ENCODE measurements around the gene ZNF335. TPM values are rescaled to one million over a fixed set of nuclear protein-coding genes. Genes with fewer than 3 reads are reported as not detected.
"Not testable (repeated sequence)": the region's sequence is repeated elsewhere in the genome, so short reads cannot be mapped to it uniquely, and the experiment has no call there.

ZNF335 gene
- polyA plus RNA-seq, 3 donors = 15.1 to 19.1 (median 15.6) TPM

DNA sequence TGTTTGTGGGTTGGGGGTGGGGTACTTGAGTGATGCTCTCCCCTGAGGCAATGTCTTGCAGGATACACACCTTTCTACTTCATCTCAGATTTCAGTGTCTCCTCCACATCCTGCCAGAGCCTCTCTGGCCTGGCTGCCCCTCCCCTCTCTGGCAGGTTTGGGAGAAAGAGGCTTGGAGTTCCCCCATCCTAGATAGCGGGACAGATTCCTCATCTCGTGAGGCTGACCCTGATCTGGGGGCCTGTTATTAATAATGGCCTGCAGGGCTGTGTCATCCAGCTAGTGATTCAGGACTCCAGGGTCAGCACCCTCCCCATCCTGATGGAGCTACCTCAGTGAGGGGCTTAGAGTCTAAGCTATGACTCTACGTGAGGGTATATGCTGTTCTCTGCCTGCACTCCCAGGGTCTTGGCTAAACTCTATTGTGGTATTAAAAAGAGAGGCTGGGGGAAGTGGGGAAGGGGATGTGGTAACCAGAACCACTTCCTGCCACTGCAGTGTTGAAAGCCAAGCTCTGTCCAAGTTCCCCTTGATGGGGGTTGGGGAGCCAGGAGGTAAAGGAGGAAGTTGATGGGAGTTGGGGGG, 33.0 kb upstream of the ZNF335 start:
- DNase-seq = no peak

DNA sequence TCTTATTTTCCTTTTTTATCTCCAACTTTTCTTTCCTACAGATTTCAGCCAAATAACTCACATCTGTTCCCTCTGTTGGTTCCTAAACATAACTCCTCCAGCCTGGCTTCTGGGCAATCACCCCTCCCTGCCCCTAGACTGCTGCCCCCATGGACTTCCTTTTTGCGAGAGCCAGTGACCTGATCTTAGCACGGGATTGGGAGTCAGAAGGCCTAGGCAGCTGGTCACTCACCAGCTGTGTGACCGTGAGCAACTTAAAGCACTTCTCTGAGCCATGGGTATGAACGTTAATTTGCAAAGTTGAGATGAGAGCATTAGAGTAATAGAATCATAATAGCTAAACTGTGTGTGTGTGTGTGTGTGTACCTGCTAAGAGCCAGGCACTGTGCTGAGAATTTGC, 32.2 kb upstream of the ZNF335 start:
- DNase-seq = no peak

DNA sequence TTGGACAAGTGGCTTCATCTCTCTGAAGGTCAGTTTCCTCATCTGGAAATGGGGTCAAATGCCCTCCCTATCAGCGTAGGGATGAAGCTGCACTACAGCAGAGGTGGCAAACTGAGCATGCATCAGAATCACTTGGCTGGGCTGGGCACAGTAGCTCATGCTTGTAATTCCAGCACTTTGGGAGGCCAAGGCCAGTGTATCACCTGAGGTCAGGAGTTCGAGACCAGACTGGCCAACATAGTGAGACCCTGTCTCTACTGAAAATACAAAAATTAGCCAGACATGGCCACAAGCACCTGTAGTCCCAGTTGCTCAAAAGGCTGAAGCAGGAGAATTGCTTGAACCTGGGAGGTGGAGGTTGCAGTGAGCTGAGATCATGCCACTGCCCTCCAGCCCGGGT, 30.0 kb upstream of the ZNF335 start:
- no peak for DNase-seq

DNA sequence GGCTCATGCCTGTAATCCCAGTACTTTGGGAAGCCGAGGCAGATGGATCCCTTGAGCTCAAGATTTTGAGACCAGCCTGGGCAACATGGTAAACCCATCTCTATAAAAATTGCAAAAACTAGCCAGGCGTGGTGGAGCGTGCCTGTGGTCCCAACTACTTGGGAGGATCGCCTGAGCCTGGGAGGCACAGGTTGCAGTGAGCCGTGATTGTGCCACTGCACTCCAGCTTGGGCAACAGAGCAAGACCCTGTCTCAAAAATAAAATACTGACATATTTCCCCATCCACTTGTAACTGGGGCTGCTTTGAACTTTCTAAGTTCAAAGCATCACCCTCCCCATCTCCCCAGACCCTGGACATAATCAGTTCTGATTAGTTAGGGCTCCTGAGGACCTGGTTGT, 29.5 kb upstream of the ZNF335 start:
- DNase-seq = no peak

DNA sequence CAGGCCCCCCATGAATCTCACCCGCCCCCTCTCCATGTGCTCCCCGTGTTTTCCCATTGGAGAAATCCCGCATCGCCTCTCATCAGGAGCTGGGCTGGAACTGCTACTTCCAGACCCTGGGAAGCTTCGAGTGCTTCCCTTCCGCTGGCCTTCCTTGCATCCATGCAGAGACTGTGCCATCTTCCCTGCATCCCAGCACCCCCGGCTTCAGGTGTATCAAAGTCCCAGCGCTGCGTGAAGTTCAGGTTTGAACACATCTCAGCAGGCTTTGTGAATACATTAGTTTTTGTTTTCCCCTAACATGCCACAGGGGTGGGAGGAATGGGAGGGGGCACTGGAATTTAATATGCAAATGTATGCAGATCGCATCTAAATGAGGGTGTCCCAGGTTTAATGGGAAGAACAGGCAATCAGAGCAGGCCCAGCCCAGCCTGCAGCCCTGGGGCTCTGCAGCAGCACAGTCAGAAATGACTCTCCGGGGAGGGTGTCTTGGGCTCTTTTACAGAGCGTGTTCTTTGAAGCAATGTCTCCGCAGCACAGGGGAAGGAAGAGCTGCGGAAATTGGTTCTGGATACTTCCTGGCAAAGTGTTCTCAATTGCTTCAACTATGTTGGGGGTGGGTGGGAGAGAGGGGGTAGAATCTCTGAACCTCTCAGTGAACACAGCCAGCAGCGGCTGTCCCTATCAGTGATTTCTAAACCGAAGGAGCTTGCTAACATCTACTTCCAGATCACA, 28.4 kb upstream of the ZNF335 start:
- no peak for DNase-seq

DNA sequence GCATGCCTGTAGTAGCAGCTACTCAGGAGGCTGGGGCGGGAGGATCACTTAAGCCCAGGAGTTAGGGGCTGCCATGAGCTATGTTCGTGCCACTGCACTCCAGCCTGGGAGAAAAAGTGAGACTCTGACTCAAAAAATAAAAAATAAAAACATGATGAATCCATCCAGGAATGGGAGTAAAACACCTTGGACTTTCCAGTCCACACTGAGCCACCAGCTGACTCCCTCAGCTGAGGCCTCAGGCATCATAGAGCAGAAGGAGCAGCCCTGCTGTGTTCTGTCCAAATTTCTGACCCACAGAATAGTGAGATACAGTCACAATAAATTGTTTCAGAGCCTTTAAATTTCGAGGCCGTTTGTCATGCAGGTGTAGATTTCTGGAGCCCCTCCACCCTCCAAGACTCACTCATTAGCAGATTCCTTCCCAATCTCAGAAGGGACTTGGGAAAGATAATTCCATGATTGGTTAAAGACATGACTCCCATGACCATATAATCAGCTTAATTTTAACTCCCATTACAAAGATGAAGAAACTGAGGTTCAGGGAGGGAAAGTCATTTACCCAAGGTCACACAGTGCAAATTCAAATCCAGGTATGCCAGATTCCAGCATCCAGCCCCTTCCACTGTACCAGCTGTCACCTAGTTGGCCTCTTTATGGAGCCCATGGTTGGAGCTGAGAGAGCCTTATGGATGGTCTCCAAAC, 27.7 kb upstream of the ZNF335 start:
- no peak for DNase-seq

DNA sequence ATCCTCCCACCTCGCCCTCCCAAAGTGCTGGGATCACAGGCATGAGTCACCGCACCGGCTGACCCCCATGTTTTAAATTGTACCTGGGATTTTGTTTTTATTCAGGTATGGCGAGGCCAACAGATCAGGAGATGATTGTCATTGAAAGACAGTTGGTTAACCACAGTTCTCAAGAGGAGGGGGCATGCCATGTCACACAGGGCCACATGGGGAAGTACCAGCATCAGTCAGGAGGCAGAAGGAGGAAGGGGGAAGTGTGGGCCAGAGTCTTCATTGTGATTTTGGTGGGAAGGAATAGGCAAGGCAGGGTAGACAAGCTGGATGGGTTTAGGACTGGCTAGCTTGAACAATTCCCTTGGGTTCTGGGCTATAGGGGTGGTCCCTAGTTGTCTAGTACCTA, 26.8 kb upstream of the ZNF335 start:
- no peak for DNase-seq

DNA sequence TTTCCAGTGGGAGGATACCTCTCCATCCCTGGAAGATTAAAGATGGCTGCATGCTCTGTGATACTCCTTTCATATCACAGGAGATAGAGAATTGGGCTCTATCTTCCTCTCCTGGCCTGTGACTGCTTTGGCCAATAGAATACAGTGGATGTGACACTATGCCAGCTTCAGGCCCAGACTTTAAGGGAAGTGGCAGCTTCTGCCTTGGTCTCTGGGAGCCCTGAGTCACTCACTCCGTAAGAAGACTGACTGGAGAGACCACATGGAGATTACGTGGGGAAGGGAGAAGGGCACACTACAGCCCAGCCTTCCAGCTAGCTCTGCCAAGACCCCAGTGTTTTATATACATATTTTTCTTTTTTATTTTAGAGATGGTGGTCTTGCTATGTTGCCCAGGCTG, 26.3 kb upstream of the ZNF335 start:
- no peak for DNase-seq

DNA sequence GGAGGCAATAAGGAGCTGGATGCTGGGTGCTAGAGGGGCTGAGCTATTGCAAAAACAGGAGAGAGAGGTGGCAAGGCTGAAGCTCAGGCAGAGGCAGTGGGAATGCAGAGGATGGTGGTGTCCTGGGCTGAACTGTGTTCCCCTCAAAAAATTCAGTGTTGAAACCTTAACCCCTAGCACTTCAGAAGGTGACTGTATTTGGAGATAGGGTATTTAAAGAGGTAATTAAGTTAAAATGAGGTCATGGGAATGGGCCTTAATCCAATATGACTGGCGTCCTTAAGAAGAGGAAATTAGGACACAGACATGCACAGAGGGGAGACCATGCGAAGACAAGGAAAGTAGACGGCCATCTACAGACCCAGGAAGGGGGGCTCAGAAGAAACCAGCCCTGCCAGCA, 25.2 kb upstream of the ZNF335 start:
- DNase-seq = no peak

DNA sequence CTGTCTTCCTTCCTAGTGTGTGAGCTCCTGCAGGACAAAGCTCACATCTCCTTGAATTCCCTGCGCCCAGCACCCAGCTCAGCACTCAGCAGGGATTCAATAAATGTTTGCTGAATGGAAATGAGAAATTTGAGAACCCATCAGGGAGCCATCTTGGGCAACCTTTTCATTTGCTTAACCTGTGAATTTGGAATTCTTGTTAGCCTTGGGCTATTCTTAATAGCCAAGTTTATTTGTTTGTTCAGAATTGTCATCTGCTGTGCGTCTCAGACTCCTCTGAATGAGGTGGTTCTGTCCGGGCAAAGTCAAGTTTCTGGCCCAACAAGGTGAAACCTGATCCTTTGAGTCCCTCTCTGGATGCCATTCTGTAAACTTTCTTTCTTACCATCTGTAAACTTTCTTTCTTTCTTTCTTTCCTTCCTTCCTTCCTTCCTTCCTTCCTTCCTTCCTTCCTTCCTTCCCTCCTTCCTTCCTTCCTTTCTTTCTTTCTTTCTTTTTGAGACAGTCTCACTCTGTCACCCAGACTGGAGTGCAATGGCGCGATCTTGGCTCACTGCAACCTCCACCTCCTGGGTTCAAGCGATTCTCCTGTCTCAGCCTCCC, 23.6 kb upstream of the ZNF335 start:
- not testable (repeated sequence) for DNase-seq

DNA sequence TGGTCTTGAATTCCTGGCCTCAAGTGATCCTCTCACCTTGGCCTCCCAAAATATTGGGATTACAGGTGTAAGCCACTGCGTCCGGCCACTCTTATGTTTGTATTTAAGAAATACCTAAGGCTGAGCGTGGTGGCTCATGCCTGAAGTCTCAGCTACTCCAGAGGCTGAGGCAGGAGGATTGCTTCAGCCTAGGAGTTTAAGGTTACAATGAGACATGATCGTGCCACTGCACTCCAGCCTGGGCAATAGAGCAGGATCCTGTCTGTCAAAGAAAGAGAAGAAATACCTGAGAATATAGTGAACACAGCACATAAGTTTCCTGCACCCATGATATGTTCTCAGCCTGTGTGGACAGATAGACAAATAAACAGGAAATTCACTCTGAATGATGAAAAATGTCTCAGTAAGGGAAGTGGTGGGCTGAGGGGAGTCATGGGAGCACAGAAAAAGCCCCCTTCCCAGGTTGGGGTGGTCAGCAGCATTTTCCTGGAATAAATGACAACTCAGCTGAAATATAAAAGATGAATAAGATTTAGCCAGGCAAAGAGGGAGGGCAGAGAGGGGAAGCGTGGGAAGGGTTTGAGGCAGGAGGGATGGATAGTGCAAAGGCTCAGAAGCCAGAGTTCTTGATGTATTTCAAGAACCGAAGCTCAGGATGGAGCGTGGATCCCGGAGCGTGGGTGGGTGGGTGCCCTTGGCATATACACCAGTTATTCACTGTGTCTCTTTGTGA, 22.9 kb upstream of the ZNF335 start:
- DNase-seq = no peak

DNA sequence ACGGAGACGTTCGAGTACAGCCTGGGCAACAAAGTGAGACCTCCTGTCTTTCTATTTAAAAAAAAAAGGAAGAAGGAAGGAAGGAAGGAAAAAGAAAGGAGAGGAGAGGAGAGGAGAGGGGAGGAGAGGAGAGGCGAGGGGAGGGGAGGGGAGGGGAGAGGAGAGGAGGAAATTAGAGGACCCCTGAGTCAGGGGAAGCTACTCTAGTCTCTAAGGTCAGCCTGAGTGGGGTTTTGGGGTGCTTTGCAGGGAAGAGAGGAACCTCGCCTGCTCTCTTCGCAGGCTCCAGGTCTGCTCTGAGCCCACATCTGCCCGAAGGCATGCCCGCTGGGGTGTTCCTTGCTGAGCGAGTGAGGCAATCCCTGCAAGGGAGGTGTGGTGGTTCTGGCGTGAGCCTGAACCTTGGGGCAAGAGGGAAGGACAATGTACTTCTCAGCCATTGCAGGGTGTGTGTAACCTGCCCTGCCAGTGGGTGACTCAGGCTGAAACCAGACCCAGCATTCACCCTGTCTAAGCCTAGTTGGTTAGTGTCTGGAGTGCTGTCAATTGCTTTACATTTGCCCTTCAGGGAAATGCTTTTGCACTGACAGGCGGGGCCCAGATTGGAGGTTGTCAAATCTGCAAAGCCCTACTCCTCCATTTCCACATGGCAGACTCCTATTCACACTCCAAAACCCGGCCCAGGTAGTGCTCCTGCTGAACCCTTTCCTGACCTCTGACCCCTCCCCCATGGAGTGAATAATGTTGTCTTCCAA, 21.4 kb upstream of the ZNF335 start:
- DNase-seq = no peak

DNA sequence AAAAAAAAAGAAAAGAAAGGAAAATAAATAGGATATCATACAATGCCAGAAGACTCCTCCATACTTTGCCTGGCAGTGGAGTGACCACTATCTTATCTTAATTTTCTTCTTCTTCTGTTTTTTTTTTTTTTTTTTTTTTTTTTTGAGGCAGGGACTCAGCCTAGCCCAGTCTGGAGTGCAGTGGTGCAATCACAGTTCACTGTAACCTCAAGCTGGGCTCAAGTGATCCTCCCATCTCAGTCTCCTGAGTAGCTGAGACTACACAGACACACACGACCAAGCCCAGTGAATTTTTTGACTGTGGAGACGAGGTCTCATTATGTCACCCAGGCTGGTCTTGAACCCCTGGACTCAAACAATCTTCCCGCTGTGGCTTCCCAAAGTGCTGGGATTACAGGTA, 19.6 kb upstream of the ZNF335 start:
- no peak for DNase-seq

DNA sequence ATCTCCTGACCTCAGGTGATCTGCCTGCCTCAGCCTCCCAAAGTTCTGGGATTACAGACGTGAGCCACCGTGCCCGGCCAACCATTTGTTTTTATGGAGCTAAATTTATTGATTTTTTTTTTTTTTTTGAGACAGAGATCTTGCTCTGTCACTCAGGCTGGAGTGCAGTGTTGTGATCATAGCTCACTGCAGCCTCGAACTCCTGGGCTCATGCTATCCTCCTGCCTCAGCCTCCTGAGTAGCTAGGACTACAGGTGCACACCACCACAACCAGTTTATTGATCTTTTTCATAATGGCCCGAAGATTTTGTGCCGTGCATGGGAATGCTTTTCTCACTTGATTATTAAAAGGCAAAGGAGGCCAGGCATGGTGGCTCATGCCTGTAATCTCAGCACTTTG, 16.8 kb upstream of the ZNF335 start:
- not testable (repeated sequence) for DNase-seq

DNA sequence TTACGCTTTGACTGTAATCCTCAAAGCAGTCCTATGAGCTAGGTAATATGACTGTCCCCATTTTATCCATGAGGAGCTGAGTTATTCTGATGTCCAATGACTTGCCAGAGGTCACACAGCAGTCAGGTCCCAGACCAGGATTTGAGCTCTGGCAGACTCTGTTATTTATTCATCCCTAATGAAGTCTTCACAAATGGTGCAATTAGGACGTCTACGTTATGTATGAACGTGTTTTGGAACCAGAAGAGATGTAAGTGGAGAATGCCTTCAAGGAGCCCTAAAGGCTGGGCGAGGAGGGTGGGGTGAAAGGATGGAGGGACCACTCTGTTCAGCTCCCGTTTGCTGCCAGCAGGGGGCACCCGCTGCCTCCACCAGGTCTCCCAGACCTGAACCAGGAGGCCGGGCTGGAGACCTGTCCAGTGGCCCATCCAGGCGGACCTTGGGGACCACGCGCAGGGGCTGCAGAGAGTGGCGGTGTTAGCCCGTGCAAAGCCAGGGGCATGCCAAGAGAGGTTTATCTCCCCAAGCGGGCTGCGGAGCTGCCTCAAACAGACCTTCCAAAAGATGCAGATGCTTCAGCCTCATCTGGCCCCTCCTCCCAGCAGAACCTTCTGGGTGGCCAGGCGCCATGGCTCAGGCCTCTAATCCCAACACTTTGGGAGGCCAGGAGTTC, 15.2 kb upstream of the ZNF335 start:
- DNase-seq = no peak

DNA sequence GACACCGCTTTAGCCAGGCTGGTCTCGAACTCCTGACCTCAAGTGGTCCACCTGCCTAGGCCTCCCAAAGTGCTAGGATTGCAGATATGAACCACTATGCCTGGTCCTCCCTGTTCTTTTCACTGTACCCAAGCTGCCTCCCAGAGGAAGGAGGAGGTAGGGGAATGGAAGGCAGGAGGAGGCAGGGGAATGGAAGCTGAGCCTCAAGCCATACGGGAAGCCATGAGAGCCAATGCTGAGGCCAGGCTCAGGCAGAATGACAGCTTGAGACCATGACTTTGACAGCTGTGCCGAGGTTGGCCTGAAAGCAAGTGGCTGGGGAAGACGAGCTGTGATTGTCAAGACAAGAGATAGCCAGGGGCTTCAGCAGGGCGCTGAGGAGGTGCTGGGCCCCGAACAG, 13.6 kb upstream of the ZNF335 start:
- no peak for DNase-seq

DNA sequence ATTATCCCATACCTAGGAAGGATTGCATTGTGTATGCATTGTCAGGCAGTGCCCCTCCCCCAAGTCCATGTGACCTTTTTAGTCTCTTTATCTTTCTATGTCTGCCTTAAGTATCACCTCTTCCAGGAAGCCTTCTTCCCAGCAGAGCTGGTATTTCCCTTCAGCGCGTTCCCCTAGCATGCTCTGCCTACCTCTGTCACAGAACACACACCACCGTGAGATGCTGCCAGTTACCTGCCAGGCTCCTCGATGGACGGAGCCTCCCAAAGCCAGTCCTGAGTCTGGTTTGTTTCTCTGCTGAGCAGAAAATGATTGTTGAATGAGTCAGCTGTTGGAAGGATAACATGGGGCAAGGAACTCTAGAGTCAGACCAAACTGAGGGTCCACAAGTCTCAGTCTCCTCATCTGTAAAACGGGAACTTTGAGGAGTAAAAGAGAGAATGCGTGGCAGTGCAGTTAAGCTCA, 11.3 kb upstream of the ZNF335 start:
- DNase-seq = no peak

DNA sequence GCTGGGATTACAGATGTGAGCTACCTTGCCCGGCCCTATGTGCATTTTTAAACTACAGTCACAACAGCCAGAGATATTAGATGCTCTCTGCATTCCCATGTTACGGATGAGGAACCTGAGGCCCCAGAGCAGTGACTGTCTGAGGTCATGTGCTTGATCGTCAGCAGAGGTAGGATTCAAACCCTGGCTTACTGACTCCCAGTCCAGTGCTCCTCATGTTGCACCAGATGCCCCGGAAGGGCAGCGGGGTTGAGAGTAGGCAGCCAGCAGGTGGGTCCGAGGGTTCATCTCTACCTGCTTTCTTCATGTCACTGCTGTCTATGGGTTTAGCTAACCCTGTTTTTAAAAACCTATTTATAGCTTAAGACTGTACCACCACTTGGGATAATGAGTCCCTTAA, 9.3 kb upstream of the ZNF335 start:
- no peak for DNase-seq

DNA sequence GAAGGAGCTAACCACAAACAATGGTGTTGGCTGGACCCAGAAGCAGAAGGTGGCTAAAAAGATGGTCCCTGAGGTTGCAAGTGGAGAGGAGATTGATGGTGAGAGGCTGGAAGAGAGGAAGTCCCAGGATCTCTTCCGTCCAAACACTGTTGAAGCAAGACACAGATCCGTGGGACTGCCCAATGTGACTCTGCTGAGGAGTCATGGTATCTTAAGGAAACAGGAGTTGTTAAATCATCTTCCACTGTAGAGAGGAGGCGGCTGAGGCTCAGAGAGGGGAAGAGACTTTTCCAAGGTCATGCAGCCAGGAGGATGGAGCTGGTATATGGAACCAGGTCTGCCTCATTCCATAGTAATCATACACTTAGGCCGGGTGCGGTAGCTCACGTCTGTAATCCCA, 4.1 kb upstream of the ZNF335 start:
- no peak for DNase-seq

DNA sequence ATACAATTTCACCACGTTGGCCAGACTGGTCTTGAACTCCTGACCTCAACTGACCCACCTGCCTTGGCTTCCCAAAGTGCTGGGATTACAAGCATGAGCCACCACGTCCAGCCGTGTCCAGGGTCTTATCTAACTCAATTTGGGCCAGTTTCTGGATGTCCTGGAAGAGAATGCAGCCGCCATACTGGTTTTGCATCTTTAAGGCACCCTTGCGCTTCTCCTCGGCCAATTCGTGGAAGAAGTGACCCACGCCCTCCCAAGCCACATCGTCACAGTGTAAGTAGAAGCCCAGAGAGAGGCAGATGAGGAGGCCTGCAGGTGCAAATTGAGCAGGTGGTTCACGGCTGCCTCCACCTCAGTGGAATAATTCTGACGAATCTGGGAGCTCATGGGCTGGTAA, 3.7 kb upstream of the ZNF335 start:
- no peak for DNase-seq
